GM12891 (cell line): Measurements from ENCODE around the gene KLK13.

ENCODE experiments used
- POLR2AphosphoS5 ChIP-seq: IDR thresholded peaks from 2 replicates; pipeline ENCODE4 v1.6.1; 2011; ENCODE audit warnings: low read depth, low read length, control low read depth
- SPI1 ChIP-seq: IDR thresholded peaks from 2 replicates; pipeline ENCODE4 v1.6.1; 2011; ENCODE audit warnings: low read depth, low read length, control low read depth

GRCh38 chr19:51097166-51097738, 32.4 kb upstream of the KLK13 start:
- no peak for TF ChIP-seq POLR2AphosphoS5
- TF ChIP-seq SPI1: no peak
